OCI-LY3 (cell line): ENCODE measurements around the gene FLRT2.

Experiments used
- H2AFZ ChIP-seq: fragments of 200-600, 300-600 bp; shearing (Covaris generic); 2 replicates; pipeline ENCODE4 v1.6.0; 2014; ENCODE audit warnings: antibody characterized with exemption, low read depth, low read length
- H3K27ac ChIP-seq: fragments of 200-600, 300-600 bp; sonication (generic); 2 replicates; pipeline ENCODE4 v1.5.1; 2014; ENCODE audit warnings: mild to moderate bottlenecking, low read length, moderate library complexity, mixed read lengths
- H3K27me3 ChIP-seq: fragments of 200-600, 300-600 bp; sonication (generic); 2 replicates; pipeline ENCODE4 v1.6.1; 2014; ENCODE audit warnings: low read depth, low read length, mixed read lengths
- H3K36me3 ChIP-seq: fragments of 200-600, 300-600 bp; sonication (generic); replicated peaks from 2 replicates; pipeline ENCODE3; 2014; ENCODE audit warnings: low read depth, low read length, mixed read lengths
- H3K4me1 ChIP-seq: fragments of 300-600, 200-600 bp; sonication (generic); 2 replicates; pipeline ENCODE4 v1.6.1; 2014; ENCODE audit warnings: low read length, mixed read lengths
- H3K4me2 ChIP-seq: fragments of 200-600, 300-600 bp; sonication (generic); 2 replicates; pipeline ENCODE4 v1.6.1; 2014; ENCODE audit warnings: low read length, mixed read lengths
- H3K4me3 ChIP-seq: fragments of 300-600, 200-600 bp; sonication (generic); 2 replicates; pipeline ENCODE4 v1.5.1; 2014; ENCODE audit warnings: antibody characterized with exemption, mild to moderate bottlenecking, low read length, moderate library complexity
- H3K79me2 ChIP-seq: fragments of 300-600, 200-600 bp; shearing (Covaris generic); 2 replicates; pipeline ENCODE4 v1.6.1; 2014; ENCODE audit warnings: mild to moderate bottlenecking, low read length, mixed read lengths
- H3K9ac ChIP-seq: fragments of 300-600, 200-600 bp; shearing (Covaris generic); 2 replicates; pipeline ENCODE4 v1.6.0; 2014; ENCODE audit warnings: mild to moderate bottlenecking, low read length, moderate library complexity
- H3K9me3 ChIP-seq: fragments of 200-600, 300-600 bp; shearing (Covaris generic); 2 replicates; pipeline ENCODE4 v1.6.1; 2014; ENCODE audit warnings: low read length, mixed read lengths; ENCODE audit not compliant: insufficient read depth
- H4K20me1 ChIP-seq: fragments of 200-600, 300-600 bp; sonication (generic); 2 replicates; pipeline ENCODE4 v1.6.1; 2016; ENCODE audit warnings: low read length, mixed read lengths; ENCODE audit not compliant: insufficient read depth
- EZH2phosphoT487 ChIP-seq: fragments of 200-600 bp; shearing (Covaris generic); IDR thresholded peaks from 2 replicates; pipeline ENCODE4 v1.6.1; 2018; ENCODE audit warnings: antibody characterized with exemption, mixed run types, low read depth
- TF ChIP-seq, protein P1 (sequence below): fragments of 200-600, 300-600 bp; sonication (generic); IDR thresholded peaks from 2 replicates; pipeline ENCODE4 v1.5.1; 2014; ENCODE audit warnings: antibody characterized with exemption, low read length, low read depth

Gene FLRT2

DNA sequence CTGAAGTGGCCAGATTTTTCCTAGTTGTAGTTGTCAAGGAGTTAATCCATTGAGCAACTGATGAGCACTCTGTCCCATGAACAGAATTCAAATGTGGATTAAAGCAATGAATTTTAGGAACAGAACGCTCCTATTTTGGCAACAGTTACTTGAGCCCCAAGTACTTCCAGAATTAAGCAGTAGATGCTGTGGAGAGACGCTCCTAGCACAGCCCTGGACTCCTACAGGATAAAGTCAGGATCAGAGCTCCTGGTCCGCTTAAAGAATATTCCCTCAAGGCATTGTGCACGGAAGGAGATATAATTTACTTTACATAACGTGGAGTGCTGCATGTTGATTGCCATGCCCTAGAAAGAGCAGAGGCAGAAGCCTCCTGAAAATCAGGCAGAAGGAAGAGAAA lies 53.4 kb downstream of the FLRT2 start:
- Histone ChIP-seq H2AFZ (no peak overlapping the region), H3K4me1 (no peaks in the 10 kb centered on the region), H3K36me3 (no peaks in the 10 kb centered on the region), H3K79me2 (no peaks in the 10 kb centered on the region), H3K4me3 (no peak overlapping the region), H3K27ac (no peak overlapping the region), H4K20me1 (no peaks in the 10 kb centered on the region), H3K4me2 (no peak overlapping the region), H3K9ac (no peak overlapping the region), H3K9me3 (no peaks in the 10 kb centered on the region), H3K27me3 (no peaks in the 10 kb centered on the region)
- TF ChIP-seq, protein P1, sequence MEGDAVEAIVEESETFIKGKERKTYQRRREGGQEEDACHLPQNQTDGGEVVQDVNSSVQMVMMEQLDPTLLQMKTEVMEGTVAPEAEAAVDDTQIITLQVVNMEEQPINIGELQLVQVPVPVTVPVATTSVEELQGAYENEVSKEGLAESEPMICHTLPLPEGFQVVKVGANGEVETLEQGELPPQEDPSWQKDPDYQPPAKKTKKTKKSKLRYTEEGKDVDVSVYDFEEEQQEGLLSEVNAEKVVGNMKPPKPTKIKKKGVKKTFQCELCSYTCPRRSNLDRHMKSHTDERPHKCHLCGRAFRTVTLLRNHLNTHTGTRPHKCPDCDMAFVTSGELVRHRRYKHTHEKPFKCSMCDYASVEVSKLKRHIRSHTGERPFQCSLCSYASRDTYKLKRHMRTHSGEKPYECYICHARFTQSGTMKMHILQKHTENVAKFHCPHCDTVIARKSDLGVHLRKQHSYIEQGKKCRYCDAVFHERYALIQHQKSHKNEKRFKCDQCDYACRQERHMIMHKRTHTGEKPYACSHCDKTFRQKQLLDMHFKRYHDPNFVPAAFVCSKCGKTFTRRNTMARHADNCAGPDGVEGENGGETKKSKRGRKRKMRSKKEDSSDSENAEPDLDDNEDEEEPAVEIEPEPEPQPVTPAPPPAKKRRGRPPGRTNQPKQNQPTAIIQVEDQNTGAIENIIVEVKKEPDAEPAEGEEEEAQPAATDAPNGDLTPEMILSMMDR, result no peak
- TF ChIP-seq EZH2phosphoT487, result no peak

GRCh38 chr14:85584481-85584880 lies 54.5 kb downstream of the FLRT2 start:
- Histone ChIP-seq H4K20me1 (no peaks in the 10 kb centered on the region), H3K4me3 (no peak overlapping the region), H3K9ac (no peak overlapping the region), H3K4me1 (no peaks in the 10 kb centered on the region), H3K27me3 (no peaks in the 10 kb centered on the region), H3K4me2 (no peak overlapping the region), H3K27ac (no peak overlapping the region), H3K9me3 (no peaks in the 10 kb centered on the region), H2AFZ (no peak overlapping the region), H3K36me3 (no peaks in the 10 kb centered on the region), H3K79me2 (no peaks in the 10 kb centered on the region)
- TF ChIP-seq, protein P1, result no peak
- TF ChIP-seq EZH2phosphoT487, result no peak

DNA sequence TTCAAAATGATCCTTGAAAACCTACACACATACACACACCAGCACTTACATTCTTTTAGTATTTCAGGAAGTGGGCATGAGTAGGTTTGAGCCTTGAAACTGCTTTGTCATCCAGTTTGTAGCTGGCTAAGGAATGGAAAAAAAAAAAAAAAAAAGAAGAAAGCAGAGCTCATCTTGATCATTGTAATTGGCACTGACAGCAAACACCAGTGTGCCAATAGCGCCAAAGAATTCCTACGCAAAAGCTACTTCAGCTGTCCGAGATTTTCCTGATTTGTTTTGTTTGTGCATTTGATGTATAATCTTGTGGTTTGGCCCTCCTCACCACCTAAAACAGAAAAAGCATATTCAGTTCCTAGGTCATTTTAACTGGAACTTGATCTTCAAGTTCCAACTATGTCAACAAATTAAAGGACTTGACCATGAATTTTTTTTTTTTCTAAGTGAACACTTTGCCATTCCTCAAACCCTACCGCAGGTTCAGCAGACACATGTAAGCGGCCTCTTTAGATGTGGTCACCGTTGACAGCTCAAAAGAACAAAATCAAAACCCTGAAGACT lies 57.3 kb downstream of the FLRT2 start:
- Histone ChIP-seq H3K9ac (no peak overlapping the region), H3K79me2 (no peaks in the 10 kb centered on the region), H4K20me1 (no peaks in the 10 kb centered on the region), H3K27me3 (no peaks in the 10 kb centered on the region), H3K36me3 (no peaks in the 10 kb centered on the region), H2AFZ (no peak overlapping the region), H3K4me2 (no peak overlapping the region), H3K27ac (no peak overlapping the region), H3K4me1 (no peaks in the 10 kb centered on the region), H3K4me3 (no peak overlapping the region), H3K9me3 (no peaks in the 10 kb centered on the region)
- TF ChIP-seq, protein P1, result no peak
- no peak for TF ChIP-seq EZH2phosphoT487

DNA sequence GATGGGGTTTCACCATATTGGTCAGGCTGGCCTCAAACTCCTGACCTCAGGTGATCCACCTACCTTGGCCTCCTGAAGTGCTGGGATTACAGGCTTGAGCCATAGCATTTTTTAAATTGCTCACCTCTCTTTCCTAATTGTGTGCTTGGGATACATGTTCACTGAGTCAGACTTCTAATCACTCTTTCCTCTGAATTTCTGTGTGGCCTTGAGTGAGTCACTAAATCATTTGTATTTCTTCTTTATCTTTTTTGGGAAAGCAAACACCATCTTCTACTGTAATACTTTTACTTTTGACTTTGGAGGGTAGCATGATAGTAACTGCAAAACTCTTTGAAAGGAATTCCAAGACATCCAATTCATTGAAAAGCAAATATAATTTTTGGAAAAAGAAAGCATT lies 60.8 kb downstream of the FLRT2 start:
- no peaks in the 10 kb centered on the region for H3K4me1 ChIP-seq
- H3K27me3 ChIP-seq, result no peaks in the 10 kb centered on the region
- no peaks in the 10 kb centered on the region for H3K36me3 ChIP-seq
- H3K79me2 ChIP-seq, result no peaks in the 10 kb centered on the region
- H2AFZ ChIP-seq, result no peak overlapping the region
- H4K20me1 ChIP-seq, result no peaks in the 10 kb centered on the region
- H3K4me2 ChIP-seq, result no peak overlapping the region
- no peak overlapping the region for H3K27ac ChIP-seq
- no peak for TF ChIP-seq EZH2phosphoT487
- TF ChIP-seq, protein P1, result no peak
- no peaks in the 10 kb centered on the region for H3K9me3 ChIP-seq
- H3K4me3 ChIP-seq, result no peak overlapping the region
- no peak overlapping the region for H3K9ac ChIP-seq
